Small intestine (tissue), 7 donors: ENCODE measurements around the gene STAT5A. TPM values are rescaled to one million over a fixed set of nuclear protein-coding genes. Genes with fewer than 3 reads are reported as not detected.

Source experiments
- DNase-seq, 2 donors: peaks; one replicate each; pipeline versions ENCODE4 v3.0.0 to v3.0.0-alpha.2; 2013
- FAIRE-seq: peaks from 2 replicates; lab custom pipeline; 2012; peaks lifted over from hg19 to GRCh38; lab: Jason Lieb, UNC
- H3K27ac ChIP-seq, 3 donors: one replicate each; pipeline ENCODE4 v1.5.1; 2013; ENCODE audit warnings: low read length in 2 of 3, mild to moderate bottlenecking in 2 of 3, control low read depth in 1 of 3, inconsistent platforms in 1 of 3, low read depth in 1 of 3, moderate library complexity in 1 of 3
- H3K27me3 ChIP-seq, 3 donors: one replicate each; pipeline ENCODE4 v1.6.1; 2013; ENCODE audit warnings: low read length in 3 of 3, inconsistent platforms in 1 of 3; ENCODE audit not compliant: control insufficient read depth in 3 of 3, insufficient read depth in 3 of 3
- H3K36me3 ChIP-seq, 3 donors: one replicate each; pipeline ENCODE4 v1.6.1; 2013; ENCODE audit warnings: low read length in 3 of 3, inconsistent platforms in 1 of 3, low read depth in 1 of 3, mild to moderate bottlenecking in 1 of 3, moderate library complexity in 1 of 3; ENCODE audit not compliant: control insufficient read depth in 3 of 3, insufficient read depth in 2 of 3
- H3K4me1 ChIP-seq, 3 donors: one replicate each; pipeline ENCODE4 v1.6.1; 2013; ENCODE audit warnings: low read length in 2 of 3, inconsistent platforms in 1 of 3, low read depth in 1 of 3, mild to moderate bottlenecking in 1 of 3, moderate library complexity in 1 of 3; ENCODE audit not compliant: control insufficient read depth in 3 of 3, insufficient read depth in 2 of 3
- H3K4me3 ChIP-seq, 3 donors: one replicate each; pipeline ENCODE4 v1.5.1; 2013; ENCODE audit warnings: low read length in 3 of 3, control low read depth in 1 of 3, inconsistent platforms in 1 of 3, low read depth in 1 of 3, mild to moderate bottlenecking in 1 of 3, moderate library complexity in 1 of 3
- H3K9me3 ChIP-seq, 2 donors: one replicate each; pipeline ENCODE4 v1.6.1; 2013; ENCODE audit warnings: low read depth in 1 of 2, low read length in 1 of 2; ENCODE audit not compliant: control insufficient read depth in 2 of 2, insufficient read depth in 1 of 2
- WGBS, 3 donors: extraction: QIAGEN DNeasy Blood & Tissue Kit; methylation state at CpG; one replicate each; pipeline ENCODE4 v1.1.7; 2013; 5-methylcytosine and 5-hydroxymethylcytosine counted together
- polyA plus RNA-seq, 4 donors: library from polyadenylated mRNA; stranded (reverse) in 3 of 4; unstranded in 1 of 4; fragments of 200-250 nt in 3 of 4; fragments of 120-200 nt in 1 of 4; gene quantifications; one replicate each; pipeline versions ENCODE4 v1.2.1 to v1.2.3, GENCODE V29; 2013
- donor health status: healthy with polysubstance abuse.
- donor health status: control.
- donor health status: control.
- donor health status: Bipolar disorder and iron deficiency.
- donor health status: healthy.

Gene STAT5A
- polyA plus RNA-seq, 4 donors, result 2.7 to 18.3 (median 12.1) TPM

GRCh38 chr17:42325026-42325425, 36.7 kb downstream of the STAT5A start:
- no peak overlapping the region for H3K27ac ChIP-seq
- FAIRE-seq, result no peak
- H3K36me3 ChIP-seq, result peaks cover 25 to 83% (median 27%) of the 10 kb centered on the region in 3 donors

GRCh38 chr17:42329025-42329976, 41.0 kb downstream of the STAT5A start:
- 53 to 69% (median 62%) methylated on average over 11 of the region's 11 CpGs for WGBS, 3 donors
- peak; percentile 48 for DNase-seq
- H3K4me1 ChIP-seq, result no peaks in the 10 kb centered on the region
- no peak for FAIRE-seq
- peaks cover 19 to 73% (median 32%) of the 10 kb centered on the region in 3 donors for H3K36me3 ChIP-seq
- H3K4me3 ChIP-seq, result peak overlapping the region in 1 of 3 donors; percentile 20
- no peaks in the 10 kb centered on the region for H3K27me3 ChIP-seq
- H3K27ac ChIP-seq, result peak overlapping the region in 2 of 3 donors; percentile 14 to 57
- no peaks in the 10 kb centered on the region for H3K9me3 ChIP-seq

More at GRCh38 chr17:42325026-42325425, 36.7 kb downstream of the STAT5A start:
- WGBS, 3 donors, result 56 to 72% (median 64%) methylated on average over 7 of the region's 7 CpGs
- Histone ChIP-seq H3K4me1 (peaks cover 0 to 3% (median 0%) of the 10 kb centered on the region in 3 donors), H3K27me3 (no peaks in the 10 kb centered on the region), H3K9me3 (no peaks in the 10 kb centered on the region), H3K4me3 (no peak overlapping the region)
- DNase-seq, result no peak

- 55 to 80% (median 65%) methylated on average over 1 of the region's 1 CpG for WGBS, 3 donors
- Histone ChIP-seq H3K36me3 (peaks cover 25 to 77% (median 30%) of the 10 kb centered on the region in 3 donors), H3K27ac (no peak overlapping the region), H3K9me3 (no peaks in the 10 kb centered on the region), H3K4me1 (no peaks in the 10 kb centered on the region), H3K4me3 (no peak overlapping the region), H3K27me3 (no peaks in the 10 kb centered on the region)
- DNase-seq (no peak), FAIRE-seq (no peak)
These were observed 44.8 kb downstream of the STAT5A start for GRCh38 chr17:42333053-42333452.

- H3K36me3 ChIP-seq, result peaks cover 24 to 73% (median 29%) of the 10 kb centered on the region in 3 donors
- FAIRE-seq, result no peak
- DNase-seq, result no peak
- no peaks in the 10 kb centered on the region for H3K4me1 ChIP-seq
- H3K4me3 ChIP-seq, result no peak overlapping the region
- WGBS, 3 donors, result 89 to 97% (median 93%) methylated on average over 3 of the region's 3 CpGs
- no peak overlapping the region for H3K27ac ChIP-seq
- H3K9me3 ChIP-seq, result no peaks in the 10 kb centered on the region
- no peaks in the 10 kb centered on the region for H3K27me3 ChIP-seq
These were observed 46.4 kb downstream of the STAT5A start for GRCh38 chr17:42334677-42335076.

GRCh38 chr17:42337442-42337841, 49.1 kb downstream of the STAT5A start:
- H3K36me3 ChIP-seq, result peaks cover 21 to 80% (median 27%) of the 10 kb centered on the region in 3 donors
- WGBS, 3 donors, result 61 to 77% (median 69%) methylated on average over 15 of the region's 15 CpGs
- DNase-seq (peak in 1 of 2 donors; percentile 42), FAIRE-seq (no peak)
- no peak overlapping the region for H3K27ac ChIP-seq
- no peaks in the 10 kb centered on the region for H3K27me3 ChIP-seq
- H3K9me3 ChIP-seq, result no peaks in the 10 kb centered on the region
- H3K4me1 ChIP-seq, result no peaks in the 10 kb centered on the region
- H3K4me3 ChIP-seq, result no peak overlapping the region

GRCh38 chr17:42338427-42338985, 50.2 kb downstream of the STAT5A start:
- no peak for FAIRE-seq
- no peaks in the 10 kb centered on the region for H3K27me3 ChIP-seq

GRCh38 chr17:42339221-42339620, 50.9 kb downstream of the STAT5A start:
- DNase-seq (no peak), FAIRE-seq (no peak)
- Histone ChIP-seq H3K36me3 (peaks cover 16 to 75% (median 20%) of the 10 kb centered on the region in 3 donors), H3K27ac (no peak overlapping the region), H3K27me3 (no peaks in the 10 kb centered on the region), H3K4me1 (no peaks in the 10 kb centered on the region), H3K9me3 (no peaks in the 10 kb centered on the region), H3K4me3 (no peak overlapping the region)
- WGBS, 3 donors, result 90 to 95% (median 91%) methylated on average over 5 of the region's 5 CpGs

More at GRCh38 chr17:42338427-42338985, 50.2 kb downstream of the STAT5A start:
- Histone ChIP-seq H3K4me3 (no peak overlapping the region), H3K36me3 (peaks cover 18 to 79% (median 23%) of the 10 kb centered on the region in 3 donors), H3K4me1 (no peaks in the 10 kb centered on the region), H3K27ac (no peak overlapping the region), H3K9me3 (no peaks in the 10 kb centered on the region)
- 80 to 85% (median 84%) methylated on average over 4 of the region's 4 CpGs for WGBS, 3 donors
- no peak for DNase-seq

GRCh38 chr17:42340691-42341127, 52.4 kb downstream of the STAT5A start:
- FAIRE-seq (no peak), DNase-seq (no peak)
- H3K27ac ChIP-seq, result peak overlapping the region in 2 of 3 donors; percentile 13 to 36
- no peaks in the 10 kb centered on the region for H3K4me1 ChIP-seq
- no peaks in the 10 kb centered on the region for H3K9me3 ChIP-seq
- H3K36me3 ChIP-seq, result peaks cover 10 to 75% (median 17%) of the 10 kb centered on the region in 3 donors
- no peaks in the 10 kb centered on the region for H3K27me3 ChIP-seq
- no peak overlapping the region for H3K4me3 ChIP-seq
